Endometrium (tissue), 2 donors: ENCODE measurements around the gene KDM1B.
"Not testable (repeated sequence)": the region's sequence is repeated elsewhere in the genome, so short reads cannot be mapped to it uniquely, and the experiment has no call there.

Source experiments
- FAIRE-seq: peaks from 2 replicates; lab custom pipeline; 2012; peaks lifted over from hg19 to GRCh38; lab: Jason Lieb, UNC
- donor health status: control.
- donor health status: control.

Gene KDM1B

DNA sequence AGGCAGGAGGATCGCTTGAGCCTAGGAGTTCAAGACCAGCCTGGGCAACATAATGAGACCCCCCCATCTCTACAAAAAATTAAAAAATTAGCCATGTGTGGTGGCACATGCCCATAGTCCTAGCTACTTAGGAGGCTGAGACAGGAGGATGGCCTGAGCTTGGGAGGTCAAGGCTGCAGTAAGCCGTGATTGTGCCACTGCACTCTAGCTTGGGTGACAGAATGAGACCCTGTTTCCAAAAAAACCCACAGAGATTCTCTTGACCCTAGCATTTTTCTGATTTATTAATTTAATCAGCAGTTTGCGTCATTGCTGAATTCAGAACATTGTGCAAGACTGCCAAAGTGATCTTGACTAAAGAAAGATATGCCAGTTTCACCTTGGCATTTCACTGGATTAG, 36.8 kb downstream of the KDM1B start:
- no peak for FAIRE-seq

GRCh38 chr6:18203786-18204185, 48.6 kb downstream of the KDM1B start:
- no peak for FAIRE-seq

DNA sequence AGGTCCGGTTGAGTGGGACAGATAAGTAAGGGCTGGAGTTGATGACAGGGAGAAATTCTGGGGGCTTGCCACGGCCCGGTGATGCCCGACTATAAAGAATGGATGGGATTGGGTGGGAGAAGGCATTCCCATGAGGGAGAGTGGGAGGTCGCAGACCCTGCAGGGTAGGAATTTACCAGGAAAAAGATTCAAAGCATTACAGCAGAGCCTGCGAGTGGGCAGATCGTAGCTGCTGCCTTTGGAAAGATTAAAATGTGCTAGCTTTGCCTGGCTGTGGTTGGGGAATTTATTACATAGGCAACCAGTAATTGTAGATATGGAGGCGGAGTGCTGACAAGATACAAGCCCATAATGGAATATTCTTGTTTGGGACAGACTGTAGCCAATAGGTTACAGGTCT, 49.5 kb downstream of the KDM1B start:
- FAIRE-seq: no peak

- FAIRE-seq: no peak
Measured at GRCh38 chr6:18206591-18206990, 51.4 kb downstream of the KDM1B start.

GRCh38 chr6:18207438-18207837, 52.2 kb downstream of the KDM1B start:
- FAIRE-seq: no peak

GRCh38 chr6:18207949-18208348, 52.7 kb downstream of the KDM1B start:
- no peak for FAIRE-seq

GRCh38 chr6:18208778-18209177, 53.6 kb downstream of the KDM1B start:
- FAIRE-seq: not testable (repeated sequence)

DNA sequence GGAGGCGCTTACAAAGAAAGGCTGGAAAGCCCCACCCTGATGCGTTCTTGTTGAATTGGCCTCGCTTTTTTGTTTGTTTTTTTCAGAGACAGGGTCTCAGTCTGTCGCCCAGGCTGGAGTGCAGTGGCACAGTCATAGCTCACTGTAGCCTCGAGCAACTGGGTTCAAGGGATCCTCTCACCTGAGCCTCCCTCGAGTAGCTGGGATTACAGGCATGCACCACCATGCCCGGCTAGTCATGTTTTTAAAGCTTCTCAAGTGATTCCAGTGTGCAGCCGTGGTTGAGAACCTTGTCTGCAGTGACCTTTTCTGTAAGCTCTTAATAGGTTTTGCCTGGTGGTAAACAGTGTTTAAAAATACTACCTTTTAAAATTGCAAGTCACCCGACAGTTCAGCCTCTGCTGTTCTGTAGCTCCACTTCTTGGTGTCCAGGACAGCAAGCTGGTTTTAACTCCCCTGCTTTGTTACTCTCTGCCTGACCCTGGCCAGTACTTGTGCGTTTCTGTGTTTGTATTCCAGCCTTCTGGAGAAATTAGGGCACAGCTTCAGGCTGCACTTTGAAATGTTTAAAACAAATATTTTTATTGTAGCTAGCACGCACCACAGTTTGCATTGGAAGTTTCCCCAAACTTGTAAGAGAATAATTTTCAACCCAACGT, 54.4 kb downstream of the KDM1B start:
- no peak for FAIRE-seq

DNA sequence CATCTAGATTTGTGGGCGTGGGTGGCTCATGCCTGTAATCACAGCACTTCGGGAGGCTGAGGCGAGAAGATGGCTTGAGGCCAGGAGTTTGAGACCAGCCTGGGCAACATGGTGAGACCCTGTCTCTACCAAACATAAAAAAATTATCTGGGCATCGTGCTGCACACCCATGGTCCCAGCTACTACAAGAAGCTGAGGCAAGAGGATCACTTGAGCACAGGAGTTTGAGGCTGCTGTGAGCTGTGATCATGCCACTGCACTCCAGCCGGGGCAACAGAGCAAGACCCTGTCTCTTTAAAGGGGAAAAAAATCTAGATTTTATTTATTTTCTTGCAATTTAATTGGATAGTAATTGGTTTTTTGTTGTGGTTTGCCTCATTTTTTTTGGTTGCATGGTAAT, 55.5 kb downstream of the KDM1B start:
- no peak for FAIRE-seq

DNA sequence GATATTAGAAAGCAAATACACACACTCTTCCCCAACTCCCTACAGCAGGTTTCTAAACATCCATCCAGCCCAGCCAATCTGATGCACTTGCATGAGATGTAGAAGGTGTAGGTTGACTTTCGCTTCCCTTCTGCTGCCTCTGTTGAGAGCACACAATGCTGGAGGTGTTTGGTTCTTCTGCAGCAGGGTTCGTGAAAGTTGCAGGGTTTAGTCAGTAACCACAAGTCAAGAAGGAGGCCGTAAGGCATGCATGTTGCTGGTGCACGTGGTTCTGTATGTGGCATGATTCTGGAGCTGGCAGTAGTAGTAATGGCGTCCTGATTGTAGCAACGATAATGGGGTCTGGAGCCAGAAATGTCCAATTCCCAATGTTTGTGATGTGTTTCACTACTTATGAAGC, 56.1 kb downstream of the KDM1B start:
- no peak for FAIRE-seq

GRCh38 chr6:18212231-18212630, 57.0 kb downstream of the KDM1B start:
- FAIRE-seq: no peak

DNA sequence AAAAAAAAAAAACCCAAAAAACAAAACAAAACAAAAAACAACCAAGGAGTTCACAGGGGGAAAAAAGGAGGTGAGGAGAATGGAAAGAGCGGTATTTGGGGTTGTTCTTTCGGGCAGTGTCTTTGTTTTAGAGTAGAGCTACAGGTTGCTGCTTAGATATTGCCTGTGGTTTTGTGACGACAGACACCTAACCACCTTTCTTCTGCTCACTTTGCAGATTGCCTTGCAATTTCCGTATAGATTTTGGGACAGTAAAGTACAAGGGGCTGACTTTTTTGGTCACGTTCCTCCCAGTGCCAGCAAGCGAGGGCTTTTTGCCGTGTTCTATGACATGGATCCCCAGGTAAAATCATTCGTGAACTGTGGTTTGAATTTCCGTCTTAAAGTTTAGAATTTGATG, 58.2 kb downstream of the KDM1B start:
- FAIRE-seq: no peak

GRCh38 chr6:18214003-18214402, 58.8 kb downstream of the KDM1B start:
- no peak for FAIRE-seq

DNA sequence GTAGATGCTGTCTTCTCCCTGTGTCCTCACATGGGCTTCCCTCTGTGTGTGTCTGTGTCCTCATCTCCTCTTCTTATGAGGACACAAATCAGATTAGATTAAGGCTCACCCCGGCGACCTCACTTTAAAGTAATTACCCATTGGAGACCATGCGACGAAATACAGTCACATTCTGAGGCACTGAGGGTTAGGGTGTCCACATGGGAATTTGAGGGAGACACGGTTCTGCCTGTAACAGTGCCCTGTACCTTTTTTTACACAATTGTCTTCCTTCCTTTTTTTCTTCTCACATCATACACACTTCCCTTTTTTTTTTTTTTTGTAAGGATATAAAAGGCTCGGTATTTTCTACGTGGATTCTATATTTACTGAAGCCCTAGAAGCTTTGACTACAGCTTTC, 60.2 kb downstream of the KDM1B start:
- FAIRE-seq: no peak

DNA sequence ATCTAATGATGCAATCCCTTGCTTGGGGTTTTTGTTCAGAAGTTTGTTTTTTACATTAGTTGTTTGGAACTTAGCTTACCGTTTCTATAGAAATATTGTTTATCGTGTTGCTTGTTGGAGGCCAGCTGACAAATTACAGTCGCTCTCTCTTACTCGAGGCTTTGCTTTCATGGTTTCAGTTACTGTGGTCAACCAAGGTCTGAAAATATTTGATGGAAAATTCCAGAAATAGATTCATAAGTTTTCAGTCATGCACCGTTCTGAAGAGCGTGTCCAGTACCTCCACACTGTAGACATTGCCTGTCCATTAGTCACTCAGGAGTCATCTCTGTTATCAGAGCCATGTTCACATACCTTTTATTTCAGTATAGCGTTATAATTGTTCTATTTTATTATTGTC, 61.2 kb downstream of the KDM1B start:
- no peak for FAIRE-seq

DNA sequence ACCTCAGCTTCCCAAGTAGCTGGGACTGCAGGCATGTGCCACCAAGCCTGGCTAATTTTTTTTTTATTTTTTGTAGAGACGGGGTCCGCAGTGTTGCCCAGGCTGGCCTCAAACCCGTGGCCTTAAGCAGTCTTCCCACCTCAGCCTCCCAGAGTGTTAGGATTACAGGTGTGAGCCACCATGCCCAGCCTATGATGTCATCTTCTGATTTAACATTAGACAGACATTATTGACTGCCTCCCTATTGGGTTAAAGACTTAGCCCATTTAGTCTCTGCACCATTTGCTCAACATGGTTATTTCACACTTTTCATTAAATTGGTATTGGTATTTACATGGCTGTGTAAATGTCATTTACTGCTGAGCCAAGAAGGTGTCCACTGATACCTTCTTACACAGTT, 63.0 kb downstream of the KDM1B start:
- FAIRE-seq: no peak

DNA sequence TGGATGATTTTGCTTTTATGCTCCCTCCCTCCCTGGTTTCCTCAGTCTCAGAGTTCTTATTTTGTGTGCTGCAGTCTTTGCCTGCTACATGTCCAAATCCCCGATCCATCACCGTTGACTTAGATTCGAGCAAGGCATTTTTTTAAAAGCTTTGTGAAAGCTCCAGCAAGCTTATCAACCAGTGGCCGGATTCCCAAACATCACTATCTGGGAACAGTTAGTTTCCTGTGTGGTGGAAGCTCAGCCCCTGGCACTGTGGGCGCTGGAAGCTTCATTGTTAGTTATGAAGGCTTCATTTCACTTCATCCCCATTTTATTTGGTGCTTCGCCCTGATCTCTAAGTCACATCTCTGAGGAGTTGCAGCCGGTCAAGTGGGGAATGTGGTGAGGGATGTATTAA, 64.4 kb downstream of the KDM1B start:
- no peak for FAIRE-seq

DNA sequence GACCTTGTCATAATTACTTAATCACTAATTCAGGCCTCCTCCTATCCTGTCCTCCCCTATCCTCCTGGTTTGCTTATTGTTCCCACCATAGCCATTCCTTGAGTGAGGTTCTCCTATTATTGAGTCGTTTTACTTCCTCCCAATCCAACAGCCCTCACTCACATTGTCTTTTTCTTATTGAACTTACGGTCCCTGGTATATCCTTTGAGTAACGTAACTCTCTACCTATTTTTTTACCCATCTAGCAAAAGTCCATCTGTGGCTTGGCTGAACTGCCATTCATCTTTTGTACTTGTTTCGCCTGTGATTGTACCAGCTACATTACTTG, 66.0 kb downstream of the KDM1B start:
- FAIRE-seq: no peak

GRCh38 chr6:18226451-18227105, 71.4 kb downstream of the KDM1B start:
- FAIRE-seq: not testable (repeated sequence)

GRCh38 chr6:18227166-18227565, 71.9 kb downstream of the KDM1B start:
- FAIRE-seq: not testable (repeated sequence)

GRCh38 chr6:18228590-18228989, 73.4 kb downstream of the KDM1B start:
- FAIRE-seq: not testable (repeated sequence)

GRCh38 chr6:18231856-18232255, 76.6 kb downstream of the KDM1B start:
- not testable (repeated sequence) for FAIRE-seq

DNA sequence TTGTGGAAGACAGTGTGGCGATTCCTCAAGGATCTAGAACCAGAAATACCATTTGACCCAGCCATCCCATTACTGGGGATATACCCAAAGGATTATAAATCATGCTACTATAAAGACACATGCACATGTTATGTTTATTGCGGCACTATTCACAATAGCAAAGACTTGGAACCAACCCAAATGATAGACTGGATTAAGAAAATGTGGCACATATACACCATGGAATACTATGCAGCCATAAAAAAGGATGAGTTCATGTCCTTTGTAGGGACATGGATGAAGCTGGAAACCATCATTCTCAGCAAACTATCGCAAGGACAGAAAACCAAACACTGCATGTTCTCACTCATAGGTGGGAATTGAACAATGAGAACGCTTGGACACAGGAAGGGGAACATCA, 78.5 kb downstream of the KDM1B start:
- FAIRE-seq: not testable (repeated sequence)

DNA sequence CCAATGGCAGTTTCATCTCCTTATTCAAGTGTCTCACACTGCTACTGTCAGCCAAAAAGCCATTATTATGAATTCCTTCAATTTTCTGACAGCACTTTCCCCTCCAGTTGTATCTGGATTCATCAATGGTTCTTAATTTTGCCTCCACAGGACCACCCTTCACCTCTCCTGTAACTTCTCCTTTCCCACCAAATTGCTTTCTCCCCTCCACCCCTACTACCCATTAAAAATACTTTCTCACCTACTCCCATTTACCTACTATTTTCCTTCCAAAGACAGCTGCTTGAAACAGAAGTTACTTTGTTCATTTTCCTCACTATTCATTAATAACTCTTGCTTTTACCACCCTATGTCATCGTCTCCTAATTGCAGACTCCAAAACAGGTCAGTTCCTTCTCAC, 79.3 kb downstream of the KDM1B start:
- no peak for FAIRE-seq
